HG02943 (cell line): ENCODE data around the gene CLDN4.
"Not testable (repeated sequence)": the region's sequence is repeated elsewhere in the genome, so short reads cannot be mapped to it uniquely, and the experiment has no call there.

Source experiments
- ATAC-seq: cut with Tn5 transposase; IDR thresholded peaks from one replicate; pipeline ENCODE4 v1.9.1; 2021; ENCODE audit warnings: mild to moderate bottlenecking, low read depth, moderate library complexity; ENCODE audit not compliant: unreplicated experiment

Gene CLDN4

GRCh38 chr7:73823257-73823656 is 7.5 kb upstream of the CLDN4 start:
- no peak for ATAC-seq

GRCh38 chr7:73823873-73824592 is 6.8 kb upstream of the CLDN4 start:
- ATAC-seq: no peak

- no peak for ATAC-seq
Observed at GRCh38 chr7:73824986-73825385, 5.8 kb upstream of the CLDN4 start.

GRCh38 chr7:73827567-73828106 is 3.2 kb upstream of the CLDN4 start:
- ATAC-seq: no peak

- no peak for ATAC-seq
Observed at GRCh38 chr7:73828107-73828803, 2.5 kb upstream of the CLDN4 start.

- ATAC-seq: no peak
Observed at GRCh38 chr7:73828972-73829371, 1.8 kb upstream of the CLDN4 start.

GRCh38 chr7:73829505-73829904 is 1.3 kb upstream of the CLDN4 start:
- ATAC-seq: no peak

GRCh38 chr7:73829921-73830680 is 695 bp upstream of the CLDN4 start:
- ATAC-seq: no peak

GRCh38 chr7:73831584-73831833 is 713 bp downstream of the CLDN4 start:
- no peak for ATAC-seq

- ATAC-seq: no peak
Observed at GRCh38 chr7:73831834-73832651, 1.2 kb downstream of the CLDN4 start.

GRCh38 chr7:73832806-73833205 is 2.0 kb downstream of the CLDN4 start:
- no peak for ATAC-seq

- no peak for ATAC-seq
Observed at GRCh38 chr7:73833251-73833919, 2.6 kb downstream of the CLDN4 start.

- ATAC-seq: no peak
Observed at GRCh38 chr7:73834626-73835191, 3.9 kb downstream of the CLDN4 start.

- ATAC-seq: not testable (repeated sequence)
Observed at GRCh38 chr7:73837167-73837566, 6.4 kb downstream of the CLDN4 start.

- no peak for ATAC-seq
Observed at GRCh38 chr7:73838642-73839041, 7.8 kb downstream of the CLDN4 start.

- no peak for ATAC-seq
Observed at GRCh38 chr7:73839290-73839689, 8.5 kb downstream of the CLDN4 start.

GRCh38 chr7:73839743-73840714 is 9.2 kb downstream of the CLDN4 start:
- no peak for ATAC-seq

- no peak for ATAC-seq
Observed at GRCh38 chr7:73840715-73841379, 10.1 kb downstream of the CLDN4 start.
